ENCODE data around the gene TMC6. TPM values are rescaled to one million over a fixed set of nuclear protein-coding genes. Genes with fewer than 3 reads are reported as not detected.

TMC6 gene
- total RNA-seq, 1 experiment from 2014 or later = 97.7 TPM

- Histone ChIP-seq H3K9me3 (ENCODE audit: insufficient read depth, low read depth) (no peaks in the 10 kb centered on the region), H2AFZ (no peak overlapping the region), H3K4me2 (no peak overlapping the region), H3K4me3 (no peak overlapping the region), H3K79me2 (ENCODE audit: low read depth) (no peaks in the 10 kb centered on the region), H3K4me1 (replicated peaks; ENCODE audit: insufficient read depth) (no peaks in the 10 kb centered on the region), H4K20me1 (ENCODE audit: insufficient read depth) (no peaks in the 10 kb centered on the region), H3K36me3 (ENCODE audit: low read depth) (no peaks in the 10 kb centered on the region), H3K27me3 (ENCODE audit: insufficient read depth, low read depth) (peaks cover 34% of the 10 kb centered on the region; the same call in 1 of the 2 replicates), H3K27ac (no peak overlapping the region), H3F3A (ENCODE audit: insufficient read depth, low read depth) (no peaks in the 10 kb centered on the region), H3K9me2 (ENCODE audit: insufficient read depth) (no peaks in the 10 kb centered on the region)
- TF ChIP-seq, protein P1, sequence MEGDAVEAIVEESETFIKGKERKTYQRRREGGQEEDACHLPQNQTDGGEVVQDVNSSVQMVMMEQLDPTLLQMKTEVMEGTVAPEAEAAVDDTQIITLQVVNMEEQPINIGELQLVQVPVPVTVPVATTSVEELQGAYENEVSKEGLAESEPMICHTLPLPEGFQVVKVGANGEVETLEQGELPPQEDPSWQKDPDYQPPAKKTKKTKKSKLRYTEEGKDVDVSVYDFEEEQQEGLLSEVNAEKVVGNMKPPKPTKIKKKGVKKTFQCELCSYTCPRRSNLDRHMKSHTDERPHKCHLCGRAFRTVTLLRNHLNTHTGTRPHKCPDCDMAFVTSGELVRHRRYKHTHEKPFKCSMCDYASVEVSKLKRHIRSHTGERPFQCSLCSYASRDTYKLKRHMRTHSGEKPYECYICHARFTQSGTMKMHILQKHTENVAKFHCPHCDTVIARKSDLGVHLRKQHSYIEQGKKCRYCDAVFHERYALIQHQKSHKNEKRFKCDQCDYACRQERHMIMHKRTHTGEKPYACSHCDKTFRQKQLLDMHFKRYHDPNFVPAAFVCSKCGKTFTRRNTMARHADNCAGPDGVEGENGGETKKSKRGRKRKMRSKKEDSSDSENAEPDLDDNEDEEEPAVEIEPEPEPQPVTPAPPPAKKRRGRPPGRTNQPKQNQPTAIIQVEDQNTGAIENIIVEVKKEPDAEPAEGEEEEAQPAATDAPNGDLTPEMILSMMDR (conservative IDR thresholded peaks at IDR 0.05) = no peak
- TF ChIP-seq EZH2 (IDR thresholded peaks at IDR 0.05; ENCODE audit: low read depth) = no peak
- no peak for DNase-seq
- intact Hi-C loops (cut with micrococcal nuclease; ENCODE audit: unreplicated experiment) = no loop called here
- BruUV-seq (replicated peaks) = no TSS peak
- CTCF ChIA-PET = no interaction called here
- POLR2A ChIA-PET (ENCODE audit: unreplicated experiment) = no interaction called here
Observed at GRCh38 chr17:78064708-78065107, 63.8 kb downstream of the TMC6 start.

- Histone ChIP-seq H3K27ac (no peak overlapping the region), H3K27me3 (ENCODE audit: insufficient read depth, low read depth) (peaks cover 30% of the 10 kb centered on the region; the same call in 1 of the 2 replicates), H3K4me2 (no peak overlapping the region), H3K9me3 (ENCODE audit: insufficient read depth, low read depth) (no peaks in the 10 kb centered on the region), H3K4me1 (replicated peaks; ENCODE audit: insufficient read depth) (no peaks in the 10 kb centered on the region), H3K79me2 (ENCODE audit: low read depth) (no peaks in the 10 kb centered on the region), H3K4me3 (no peak overlapping the region), H4K20me1 (ENCODE audit: insufficient read depth) (no peaks in the 10 kb centered on the region), H2AFZ (no peak overlapping the region), H3K36me3 (ENCODE audit: low read depth) (no peaks in the 10 kb centered on the region), H3F3A (ENCODE audit: insufficient read depth, low read depth) (no peaks in the 10 kb centered on the region), H3K9me2 (ENCODE audit: insufficient read depth) (no peaks in the 10 kb centered on the region)
- no peak for DNase-seq
- CTCF ChIA-PET = no interaction called here
- BruUV-seq (replicated peaks) = no TSS peak
- POLR2A ChIA-PET (ENCODE audit: unreplicated experiment) = no interaction called here
- TF ChIP-seq EZH2 (IDR thresholded peaks at IDR 0.05; ENCODE audit: low read depth) = no peak
- TF ChIP-seq, protein P1 (conservative IDR thresholded peaks at IDR 0.05) = no peak
- intact Hi-C loops (cut with micrococcal nuclease; ENCODE audit: unreplicated experiment) = no loop called here
Observed at GRCh38 chr17:78063489-78063888, 65.1 kb downstream of the TMC6 start.

- Histone ChIP-seq H3K27ac (no peak overlapping the region), H2AFZ (no peak overlapping the region), H3K4me3 (no peak overlapping the region), H3K79me2 (ENCODE audit: low read depth) (no peaks in the 10 kb centered on the region), H3K9me3 (ENCODE audit: insufficient read depth, low read depth) (no peaks in the 10 kb centered on the region), H3K4me1 (replicated peaks; ENCODE audit: insufficient read depth) (no peaks in the 10 kb centered on the region), H4K20me1 (ENCODE audit: insufficient read depth) (no peaks in the 10 kb centered on the region), H3K36me3 (ENCODE audit: low read depth) (no peaks in the 10 kb centered on the region), H3K9me2 (ENCODE audit: insufficient read depth) (no peaks in the 10 kb centered on the region), H3F3A (ENCODE audit: insufficient read depth, low read depth) (no peaks in the 10 kb centered on the region), H3K27me3 (ENCODE audit: insufficient read depth, low read depth) (peaks cover 30% of the 10 kb centered on the region; the same call in 1 of the 2 replicates), H3K4me2 (no peak overlapping the region)
- no peak for TF ChIP-seq EZH2 (IDR thresholded peaks at IDR 0.05; ENCODE audit: low read depth)
- BruUV-seq (replicated peaks) = no TSS peak
- POLR2A ChIA-PET (ENCODE audit: unreplicated experiment) = no interaction called here
- DNase-seq = no peak
- intact Hi-C loops (cut with micrococcal nuclease; ENCODE audit: unreplicated experiment) = no loop called here
- CTCF ChIA-PET = no interaction called here
Observed at GRCh38 chr17:78062596-78062995, 66.0 kb downstream of the TMC6 start.

Other genes starting within 250 kb of the TMC6 start
- gene TNRC6C, start 170.1 kb downstream of the TMC6 start, total RNA-seq (2021) = 0.37 TPM in 1 of 2 replicates, not detected in the other
- 1.9 and 2.6 TPM in 2 replicates for gene TMC8, start 2.0 kb upstream of the TMC6 start, total RNA-seq (2021)
- not detected in 2 replicates for gene C17orf99, start 17.6 kb upstream of the TMC6 start, total RNA-seq (2021)
- gene SYNGR2, start 39.8 kb upstream of the TMC6 start, total RNA-seq (2021) = 91.9 and 95.0 TPM in 2 replicates
- gene TK1, start 58.3 kb upstream of the TMC6 start, total RNA-seq (2021) = 137 and 147 TPM in 2 replicates
- gene AFMID, start 58.6 kb upstream of the TMC6 start, total RNA-seq (2021) = 30.4 and 43.6 TPM in 2 replicates
- gene BIRC5, start 85.5 kb upstream of the TMC6 start, total RNA-seq (2021) = 72.4 and 91.0 TPM in 2 replicates
- gene TMEM235, start 102.9 kb upstream of the TMC6 start, total RNA-seq (2021) = not detected in 2 replicates
- gene SOCS3, start 231.3 kb upstream of the TMC6 start, total RNA-seq (2021) = 20.7 and 21.7 TPM in 2 replicates
- gene PGS1, start 249.9 kb upstream of the TMC6 start, total RNA-seq (2021) = 37.7 and 40.2 TPM in 2 replicates